Neuronal stem cell (in vitro differentiated cells): Measurements from ENCODE around the gene ACSL6.

Experiments used
- DNase-seq: peaks from one replicate; pipeline ENCODE4 v3.0.0-alpha.2; 2013; ENCODE audit warnings: low spot score
- H2AFZ ChIP-seq: one replicate; pipeline ENCODE4 v1.6.1; 2013; ENCODE audit warnings: mild to moderate bottlenecking, low read length, inconsistent platforms
- H2AK5ac ChIP-seq: 2 replicates; pipeline ENCODE4 v1.6.1; 2013; ENCODE audit warnings: low read depth, mild to moderate bottlenecking, inconsistent platforms, low read length, moderate library complexity, mixed read lengths
- H2BK120ac ChIP-seq: 2 replicates; pipeline ENCODE4 v1.6.1; 2013; ENCODE audit warnings: low read depth, mild to moderate bottlenecking, inconsistent platforms, low read length, moderate library complexity, mixed read lengths
- H2BK12ac ChIP-seq: one replicate; pipeline ENCODE4 v1.6.1; 2013; ENCODE audit warnings: low read length, inconsistent platforms
- H2BK15ac ChIP-seq: 2 replicates; pipeline ENCODE4 v1.6.1; 2013; ENCODE audit warnings: mild to moderate bottlenecking, low read length, inconsistent platforms, mixed read lengths
- H2BK5ac ChIP-seq: one replicate; pipeline ENCODE4 v1.6.1; 2013; ENCODE audit warnings: inconsistent platforms, mild to moderate bottlenecking, low read length, moderate library complexity
- H3K14ac ChIP-seq: one replicate; pipeline ENCODE4 v1.6.1; 2013; ENCODE audit warnings: low read length, inconsistent platforms
- H3K18ac ChIP-seq: 2 replicates; pipeline ENCODE4 v1.6.1; 2013; ENCODE audit warnings: low read length, inconsistent platforms
- H3K23ac ChIP-seq: 2 replicates; pipeline ENCODE4 v1.6.1; 2013; ENCODE audit warnings: low read depth, mild to moderate bottlenecking, mixed read lengths, low read length, inconsistent platforms; ENCODE audit not compliant: poor library complexity
- H3K27ac ChIP-seq: replicated peaks from 3 replicates; pipeline ENCODE4 v1.5.1; 2013; ENCODE audit warnings: low read length, inconsistent platforms
- H3K27me3 ChIP-seq, 3 experiments: 2 replicates each; pipeline ENCODE4 v1.6.1; 2013; ENCODE audit warnings: low read length in 3 of 3, mild to moderate bottlenecking in 2 of 3, inconsistent platforms in 1 of 3, low read depth in 1 of 3, mixed read lengths in 1 of 3, moderate library complexity in 1 of 3; ENCODE audit not compliant: control insufficient read depth in 3 of 3, insufficient read depth in 3 of 3
- H3K36me3 ChIP-seq, 2 donors: replicated peaks in 1 of 2; 2 replicates each; pipeline ENCODE4 v1.6.1; 2013; ENCODE audit warnings: low read length in 2 of 2; ENCODE audit not compliant: control insufficient read depth in 2 of 2, insufficient read depth in 2 of 2
- H3K4ac ChIP-seq: 2 replicates; pipeline ENCODE4 v1.6.1; 2013; ENCODE audit warnings: inconsistent platforms, mild to moderate bottlenecking, low read length, moderate library complexity
- H3K4me1 ChIP-seq, 2 donors: 1 replicate in 1 of 2; 2 replicates in 1 of 2; pipeline ENCODE4 v1.6.1; 2013; ENCODE audit warnings: low read length in 2 of 2, low read depth in 1 of 2; ENCODE audit not compliant: control insufficient read depth in 2 of 2, insufficient read depth in 1 of 2
- H3K4me2 ChIP-seq: one replicate; pipeline ENCODE4 v1.6.1; 2013; ENCODE audit warnings: mild to moderate bottlenecking, low read length, inconsistent platforms; ENCODE audit not compliant: insufficient read depth, poor library complexity, severe bottlenecking
- H3K4me3 ChIP-seq, 2 donors: 2 replicates each; pipeline ENCODE4 v1.5.1; 2013; ENCODE audit warnings: low read length in 2 of 2, mild to moderate bottlenecking in 2 of 2, inconsistent platforms in 1 of 2, moderate library complexity in 1 of 2
- H3K79me1 ChIP-seq: one replicate; pipeline ENCODE4 v1.6.1; 2013; ENCODE audit warnings: low read depth, mild to moderate bottlenecking, inconsistent platforms, low read length, moderate library complexity
- H3K9ac ChIP-seq: one replicate; pipeline ENCODE4 v1.6.1; 2013; ENCODE audit warnings: mild to moderate bottlenecking, low read depth, low read length, inconsistent platforms; ENCODE audit not compliant: poor library complexity
- H3K9me3 ChIP-seq, 2 donors: replicated peaks in 1 of 2; 2 replicates each; pipeline versions ENCODE3 to v1.6.1; 2013; ENCODE audit warnings: low read length in 2 of 2, mild to moderate bottlenecking in 2 of 2, inconsistent platforms in 1 of 2, low read depth in 1 of 2, mixed read lengths in 1 of 2, moderate library complexity in 1 of 2; ENCODE audit not compliant: control insufficient read depth in 2 of 2, insufficient read depth in 1 of 2
- H4K8ac ChIP-seq: one replicate; pipeline ENCODE4 v1.6.1; 2013; ENCODE audit warnings: low read depth, mild to moderate bottlenecking, inconsistent platforms, low read length, moderate library complexity
- H4K91ac ChIP-seq: one replicate; pipeline ENCODE4 v1.6.1; 2013; ENCODE audit warnings: low read length, low read depth, mild to moderate bottlenecking, inconsistent platforms; ENCODE audit not compliant: poor library complexity
- WGBS, 2 donors: extraction: QIAGEN DNeasy Blood & Tissue Kit; methylation state at CpG; one replicate each; pipeline ENCODE4 v1.1.7; 2013; ENCODE audit warnings: missing lambda C conversion rate in 2 of 2, mixed read lengths in 1 of 2; ENCODE audit not compliant: insufficient read length in 2 of 2, insufficient replicate concordance in 1 of 2; ENCODE audit errors: extremely low coverage in 2 of 2; 5-methylcytosine and 5-hydroxymethylcytosine counted together

The ACSL6 gene

DNA sequence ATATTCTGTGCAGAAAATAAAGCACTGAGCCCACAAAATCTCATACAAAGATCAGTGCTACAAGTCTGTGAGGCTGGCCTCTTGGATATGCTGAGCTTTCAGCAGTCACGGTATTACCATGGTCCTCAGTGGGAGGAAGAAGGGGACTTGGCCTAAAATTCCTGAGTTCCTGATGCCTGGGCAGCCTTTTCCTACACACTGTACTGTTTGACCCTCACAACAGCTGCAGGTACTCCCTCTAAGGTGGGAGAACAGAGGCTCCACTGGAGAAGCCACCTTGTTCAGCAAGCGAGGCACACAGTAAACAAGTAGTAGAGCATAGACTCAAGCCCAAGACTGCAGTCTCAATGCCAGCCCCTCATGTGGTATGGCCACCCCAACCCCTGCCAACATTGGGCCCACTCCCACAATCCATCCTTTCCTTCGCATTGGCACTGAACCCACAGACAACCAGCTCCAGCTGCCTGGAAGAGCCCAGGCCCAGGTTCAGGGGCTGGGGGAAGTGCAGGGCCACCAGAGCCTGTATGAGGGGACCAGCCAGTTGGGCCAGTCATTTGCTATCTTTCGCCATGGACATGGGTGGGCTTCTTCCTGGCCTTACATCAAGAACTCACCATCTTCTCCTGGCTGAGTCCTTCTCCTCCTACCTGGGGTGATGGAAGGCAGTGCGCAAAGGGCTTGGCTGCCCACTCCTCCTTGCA is 14.3 kb downstream of the ACSL6 start:
- no CpG with 5 or more reads among the region's 5 CpGs for WGBS, 2 donors
- H2BK120ac ChIP-seq = no peak overlapping the region
- peak overlapping the region; percentile 12 for H2BK15ac ChIP-seq
- no peak overlapping the region for H3K4me3 ChIP-seq
- H3K4ac ChIP-seq = no peak overlapping the region
- H3K23ac ChIP-seq = no peak overlapping the region
- H3K9ac ChIP-seq = no peak overlapping the region
- H2BK5ac ChIP-seq = no peak overlapping the region
- no peak overlapping the region for H4K8ac ChIP-seq
- DNase-seq = no peak
- H3K27me3 ChIP-seq = no peaks in the 10 kb centered on the region
- no peaks in the 10 kb centered on the region for H3K79me1 ChIP-seq
- no peaks in the 10 kb centered on the region for H3K36me3 ChIP-seq
- H3K9me3 ChIP-seq = no peaks in the 10 kb centered on the region
- H3K14ac ChIP-seq = no peak overlapping the region
- H2AFZ ChIP-seq = no peak overlapping the region
- peak overlapping the region; percentile 12 for H3K18ac ChIP-seq
- H3K4me1 ChIP-seq = peaks cover 3 to 17% of the 10 kb centered on the region in 2 donors
- H3K4me2 ChIP-seq = no peak overlapping the region
- no peak overlapping the region for H4K91ac ChIP-seq
- peak overlapping the region; percentile 48 for H2AK5ac ChIP-seq
- no peak overlapping the region for H2BK12ac ChIP-seq
- no peak overlapping the region for H3K27ac ChIP-seq

GRCh38 chr5:131996210-131997025 is 15.0 kb downstream of the ACSL6 start:
- no peak overlapping the region for H3K4ac ChIP-seq
- no CpG with 5 or more reads among the region's 6 CpGs for WGBS, 2 donors
- no peak overlapping the region for H3K27ac ChIP-seq

GRCh38 chr5:131994533-131995226 is 16.8 kb downstream of the ACSL6 start:
- Histone ChIP-seq H2BK5ac (no peak overlapping the region), H2AK5ac (peak overlapping the region; percentile 54), H3K4me3 (no peak overlapping the region), H3K4me1 (peaks cover 0 to 10% of the 10 kb centered on the region in 2 donors), H2BK12ac (no peak overlapping the region), H3K18ac (peak overlapping the region; percentile 15), H3K79me1 (no peaks in the 10 kb centered on the region), H3K9ac (peak overlapping the region; percentile 53), H3K4ac (no peak overlapping the region), H3K27me3 (no peaks in the 10 kb centered on the region), H3K27ac (no peak overlapping the region), H3K4me2 (no peak overlapping the region), H3K9me3 (no peaks in the 10 kb centered on the region), H2BK120ac (no peak overlapping the region), H2BK15ac (peak overlapping the region; percentile 8), H3K14ac (no peak overlapping the region), H3K23ac (no peak overlapping the region), H4K91ac (no peak overlapping the region), H3K36me3 (no peaks in the 10 kb centered on the region), H2AFZ (no peak overlapping the region), H4K8ac (no peak overlapping the region)
- DNase-seq = no peak
- no CpG with 5 or more reads among the region's 7 CpGs for whole genome bisulfite sequencing, 2 donors

More at GRCh38 chr5:131996210-131997025, 15.0 kb downstream of the ACSL6 start:
- Histone ChIP-seq H3K4me3 (no peak overlapping the region), H3K79me1 (no peaks in the 10 kb centered on the region), H3K27me3 (no peaks in the 10 kb centered on the region), H2BK120ac (no peak overlapping the region), H3K23ac (no peak overlapping the region), H3K4me2 (no peak overlapping the region), H4K8ac (no peak overlapping the region), H2AK5ac (no peak overlapping the region), H3K14ac (no peak overlapping the region), H2BK15ac (no peak overlapping the region), H4K91ac (no peak overlapping the region), H2BK12ac (no peak overlapping the region), H3K9ac (no peak overlapping the region), H3K36me3 (no peaks in the 10 kb centered on the region), H2BK5ac (no peak overlapping the region), H2AFZ (no peak overlapping the region), H3K4me1 (peaks cover 0 to 10% of the 10 kb centered on the region in 2 donors), H3K18ac (no peak overlapping the region), H3K9me3 (no peaks in the 10 kb centered on the region)
- DNase-seq = no peak

DNA sequence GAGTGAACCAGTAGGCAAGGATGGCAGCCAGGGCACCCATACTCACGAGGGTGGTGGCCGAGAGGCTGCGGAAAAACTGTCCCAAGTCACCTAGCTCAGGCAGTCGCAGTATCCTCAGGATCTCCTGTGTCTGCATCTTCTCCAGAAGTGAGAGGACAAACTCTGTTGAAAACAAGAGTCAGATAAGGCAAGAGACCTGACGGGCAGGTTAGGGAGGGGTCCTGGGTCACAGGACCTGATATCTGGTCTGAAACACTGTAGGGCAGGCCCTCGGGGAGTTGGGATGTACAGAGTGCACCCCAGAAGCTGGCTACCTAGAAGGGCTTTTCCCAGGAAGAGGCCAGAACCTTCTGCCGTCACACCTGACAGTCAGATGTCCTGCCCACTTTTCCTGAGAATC is 17.4 kb downstream of the ACSL6 start:
- no peaks in the 10 kb centered on the region for H3K9me3 ChIP-seq
- H3K4ac ChIP-seq = no peak overlapping the region
- no peak overlapping the region for H3K4me2 ChIP-seq
- no peak overlapping the region for H2BK12ac ChIP-seq
- H3K27ac ChIP-seq = no peak overlapping the region
- no CpG with 5 or more reads among the region's 7 CpGs for WGBS, 2 donors
- H3K14ac ChIP-seq = no peak overlapping the region
- no peak overlapping the region for H2BK15ac ChIP-seq
- H3K9ac ChIP-seq = no peak overlapping the region
- H2BK5ac ChIP-seq = no peak overlapping the region
- H3K27me3 ChIP-seq = no peaks in the 10 kb centered on the region
- DNase-seq = no peak
- H3K4me1 ChIP-seq = peaks cover 0 to 8% of the 10 kb centered on the region in 2 donors
- no peak overlapping the region for H3K4me3 ChIP-seq
- H2AFZ ChIP-seq = no peak overlapping the region
- H4K8ac ChIP-seq = no peak overlapping the region
- peak overlapping the region; percentile 35 for H2AK5ac ChIP-seq
- H3K36me3 ChIP-seq = no peaks in the 10 kb centered on the region
- peak overlapping the region; percentile 0 for H3K23ac ChIP-seq
- no peak overlapping the region for H2BK120ac ChIP-seq
- no peak overlapping the region for H3K18ac ChIP-seq
- no peak overlapping the region for H4K91ac ChIP-seq
- no peaks in the 10 kb centered on the region for H3K79me1 ChIP-seq
